ENCODE measurements around the gene PTGFRN.

Gene PTGFRN

GRCh38 chr1:116889380-116889779, 20.3 kb upstream of the PTGFRN start:
- DNase-seq (ENCODE audit: low read depth) = no peak

- no peak for DNase-seq (ENCODE audit: low read depth)
These were observed 18.2 kb upstream of the PTGFRN start for GRCh38 chr1:116891396-116892079.

- no peak for DNase-seq (ENCODE audit: low read depth)
These were observed 14.6 kb upstream of the PTGFRN start for GRCh38 chr1:116895073-116895472.

GRCh38 chr1:116899529-116899928, 10.2 kb upstream of the PTGFRN start:
- DNase-seq (ENCODE audit: low read depth) = no peak

GRCh38 chr1:116900471-116901365, 9.0 kb upstream of the PTGFRN start:
- DNase-seq (ENCODE audit: low read depth) = no peak

- DNase-seq (ENCODE audit: low read depth) = no peak
These were observed 7.7 kb upstream of the PTGFRN start for GRCh38 chr1:116902027-116902426.

- DNase-seq (ENCODE audit: low read depth) = no peak
These were observed 6.9 kb upstream of the PTGFRN start for GRCh38 chr1:116902723-116903383.

GRCh38 chr1:116904791-116905320, 4.9 kb upstream of the PTGFRN start:
- no peak for DNase-seq (ENCODE audit: low read depth)

- no peak for DNase-seq (ENCODE audit: low read depth)
These were observed 2.9 kb upstream of the PTGFRN start for GRCh38 chr1:116906812-116907211.

GRCh38 chr1:116907351-116907750, 2.4 kb upstream of the PTGFRN start:
- no peak for DNase-seq (ENCODE audit: low read depth)

- DNase-seq (ENCODE audit: low read depth) = no peak
These were observed 1.4 kb upstream of the PTGFRN start for GRCh38 chr1:116908266-116908665.

- DNase-seq (ENCODE audit: low read depth) = no peak
These were observed 750 bp upstream of the PTGFRN start for GRCh38 chr1:116908820-116909511.

- no peak for DNase-seq (ENCODE audit: low read depth)
These were observed 867 bp downstream of the PTGFRN start for GRCh38 chr1:116910379-116911187.

GRCh38 chr1:116911188-116911553, 1.5 kb downstream of the PTGFRN start:
- DNase-seq (ENCODE audit: low read depth) = no peak

GRCh38 chr1:116911779-116912469, 2.2 kb downstream of the PTGFRN start:
- no peak for DNase-seq (ENCODE audit: low read depth)

- no peak for DNase-seq (ENCODE audit: low read depth)
These were observed 3.1 kb downstream of the PTGFRN start for GRCh38 chr1:116912846-116913245.

GRCh38 chr1:116913941-116914340, 4.2 kb downstream of the PTGFRN start:
- DNase-seq (ENCODE audit: low read depth) = no peak

- DNase-seq (ENCODE audit: low read depth) = no peak
These were observed 5.0 kb downstream of the PTGFRN start for GRCh38 chr1:116914667-116915066.

GRCh38 chr1:116915086-116915661, 5.5 kb downstream of the PTGFRN start:
- DNase-seq (ENCODE audit: low read depth) = no peak

GRCh38 chr1:116916002-116916401, 6.3 kb downstream of the PTGFRN start:
- no peak for DNase-seq (ENCODE audit: low read depth)

All from fibroblast of gingiva (primary cell).